Suprapubic skin (tissue), 4 donors: ENCODE measurements around the gene PUS3. TPM values are rescaled to one million over a fixed set of nuclear protein-coding genes. Genes with fewer than 3 reads are reported as not detected.
"Not testable (repeated sequence)": the region's sequence is repeated elsewhere in the genome, so short reads cannot be mapped to it uniquely, and the experiment has no call there.

Source experiments
- DNase-seq, 2 donors: peaks; one replicate each; pipeline ENCODE4 v3.0.0-alpha.2; 2019; ENCODE audit warnings: low spot score in 2 of 2
- H3K27ac ChIP-seq: fragments of 200-600 bp; sonication (generic); one replicate; pipeline ENCODE4 v1.5.1; 2019
- H3K27me3 ChIP-seq: fragments of 200-600 bp; sonication (generic); one replicate; pipeline ENCODE4 v1.5.1; 2019
- H3K36me3 ChIP-seq: fragments of 200-600 bp; sonication (generic); one replicate; pipeline ENCODE4 v1.5.1; 2019
- H3K4me1 ChIP-seq: fragments of 200-600 bp; sonication (generic); one replicate; pipeline ENCODE4 v1.5.1; 2019
- H3K4me3 ChIP-seq: fragments of 200-600 bp; sonication (generic); one replicate; pipeline ENCODE4 v1.5.1; 2019; ENCODE audit warnings: mild to moderate bottlenecking
- H3K9me3 ChIP-seq: fragments of 200-600 bp; sonication (generic); one replicate; pipeline ENCODE4 v1.5.1; 2019
- EP300 ChIP-seq: sonication (generic); formaldehyde crosslinking; IDR thresholded peaks from one replicate; pipeline ENCODE4 v1.6.1; 2017; ENCODE audit warnings: antibody characterized with exemption
- POLR2A ChIP-seq, 2 donors: fragments of 450-650 bp; IDR thresholded peaks; one replicate each; pipeline ENCODE4 v1.6.1; 2017; ENCODE audit warnings: antibody characterized with exemption in 2 of 2, mild to moderate bottlenecking in 2 of 2, moderate library complexity in 2 of 2
- POLR2AphosphoS5 ChIP-seq, 3 donors: sonication (generic); formaldehyde crosslinking; IDR thresholded peaks; one replicate each; pipeline ENCODE4 v1.6.1; 2017; ENCODE audit warnings: antibody characterized with exemption in 3 of 3
- WGBS: methylation state at CpG from one replicate; pipeline ENCODE4 v1.1.5; 2018; 5-methylcytosine and 5-hydroxymethylcytosine counted together
- total RNA-seq, 4 donors: library from RNA; depleted of rRNA; stranded (reverse); fragments of >200 nt; gene quantifications; one replicate each; pipeline ENCODE4 v1.1.0, GENCODE V29; 2016
- TF ChIP-seq, protein P1 (sequence below), 2 donors: fragments of 200-600 bp in 1 of 2; fragments of 450-650 bp in 1 of 2; sonication (generic) in 1 of 2; IDR thresholded peaks; one replicate each; pipeline ENCODE4 v1.5.1; 2016 to 2019; ENCODE audit warnings: antibody characterized with exemption in 2 of 2, mild to moderate bottlenecking in 1 of 2, moderate library complexity in 1 of 2

PUS3 gene
- total RNA-seq, 4 donors from 2014 or later = 6.0 to 14.9 (median 10.6) TPM

DNA sequence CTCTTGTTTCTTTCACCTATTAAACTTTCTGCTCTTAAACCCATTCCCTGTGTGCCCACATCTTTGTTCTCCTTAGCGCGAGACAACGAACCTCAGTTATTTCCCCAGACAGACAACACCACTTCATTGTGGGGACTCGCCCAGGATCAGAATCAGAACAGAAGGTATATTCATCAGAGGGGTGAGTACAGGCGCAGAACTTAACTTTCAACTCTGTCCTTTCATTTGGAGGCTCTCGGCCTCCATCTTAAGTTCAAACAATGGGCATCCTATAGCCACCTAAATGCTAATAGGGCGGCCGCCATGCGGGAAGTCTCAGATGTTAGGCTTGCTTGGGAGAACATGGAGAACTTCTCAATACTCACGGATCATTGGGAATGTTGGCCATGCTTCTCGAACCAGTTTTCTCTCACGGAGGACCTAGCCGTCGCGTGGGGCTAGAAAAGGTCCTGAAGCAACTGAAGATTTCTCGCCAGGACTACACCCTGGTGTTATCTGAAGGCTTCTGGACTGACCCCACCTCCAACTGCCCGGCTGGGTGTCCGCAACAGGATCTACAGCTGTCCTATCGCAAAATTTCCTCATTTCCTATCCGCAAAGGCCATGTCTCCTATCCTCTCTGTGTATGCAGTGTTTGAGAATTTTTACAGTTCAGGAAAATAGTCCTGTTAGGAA, 29.0 kb downstream of the PUS3 start:
- Histone ChIP-seq H3K9me3 (no peaks in the 10 kb centered on the region), H3K4me3 (no peak overlapping the region), H3K4me1 (no peaks in the 10 kb centered on the region), H3K36me3 (no peaks in the 10 kb centered on the region), H3K27ac (no peak overlapping the region), H3K27me3 (no peaks in the 10 kb centered on the region)
- WGBS = 79% methylated on average over 13 of the region's 20 CpGs
- no peak for TF ChIP-seq POLR2A (IDR thresholded peaks at IDR 0.05)
- TF ChIP-seq POLR2AphosphoS5 (IDR thresholded peaks at IDR 0.05) = no peak
- no peak for DNase-seq

GRCh38 chr11:125872138-125872491, 30.9 kb downstream of the PUS3 start:
- Histone ChIP-seq H3K27me3 (no peaks in the 10 kb centered on the region), H3K9me3 (no peaks in the 10 kb centered on the region), H3K4me1 (no peaks in the 10 kb centered on the region), H3K4me3 (no peak overlapping the region), H3K36me3 (no peaks in the 10 kb centered on the region), H3K27ac (no peak overlapping the region)
- TF ChIP-seq POLR2A (IDR thresholded peaks at IDR 0.05) (no peak), EP300 (no peak), POLR2AphosphoS5 (IDR thresholded peaks at IDR 0.05) (no peak)
- TF ChIP-seq, protein P1, sequence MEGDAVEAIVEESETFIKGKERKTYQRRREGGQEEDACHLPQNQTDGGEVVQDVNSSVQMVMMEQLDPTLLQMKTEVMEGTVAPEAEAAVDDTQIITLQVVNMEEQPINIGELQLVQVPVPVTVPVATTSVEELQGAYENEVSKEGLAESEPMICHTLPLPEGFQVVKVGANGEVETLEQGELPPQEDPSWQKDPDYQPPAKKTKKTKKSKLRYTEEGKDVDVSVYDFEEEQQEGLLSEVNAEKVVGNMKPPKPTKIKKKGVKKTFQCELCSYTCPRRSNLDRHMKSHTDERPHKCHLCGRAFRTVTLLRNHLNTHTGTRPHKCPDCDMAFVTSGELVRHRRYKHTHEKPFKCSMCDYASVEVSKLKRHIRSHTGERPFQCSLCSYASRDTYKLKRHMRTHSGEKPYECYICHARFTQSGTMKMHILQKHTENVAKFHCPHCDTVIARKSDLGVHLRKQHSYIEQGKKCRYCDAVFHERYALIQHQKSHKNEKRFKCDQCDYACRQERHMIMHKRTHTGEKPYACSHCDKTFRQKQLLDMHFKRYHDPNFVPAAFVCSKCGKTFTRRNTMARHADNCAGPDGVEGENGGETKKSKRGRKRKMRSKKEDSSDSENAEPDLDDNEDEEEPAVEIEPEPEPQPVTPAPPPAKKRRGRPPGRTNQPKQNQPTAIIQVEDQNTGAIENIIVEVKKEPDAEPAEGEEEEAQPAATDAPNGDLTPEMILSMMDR (IDR thresholded peaks at IDR 0.05) = no peak
- DNase-seq = no peak

DNA sequence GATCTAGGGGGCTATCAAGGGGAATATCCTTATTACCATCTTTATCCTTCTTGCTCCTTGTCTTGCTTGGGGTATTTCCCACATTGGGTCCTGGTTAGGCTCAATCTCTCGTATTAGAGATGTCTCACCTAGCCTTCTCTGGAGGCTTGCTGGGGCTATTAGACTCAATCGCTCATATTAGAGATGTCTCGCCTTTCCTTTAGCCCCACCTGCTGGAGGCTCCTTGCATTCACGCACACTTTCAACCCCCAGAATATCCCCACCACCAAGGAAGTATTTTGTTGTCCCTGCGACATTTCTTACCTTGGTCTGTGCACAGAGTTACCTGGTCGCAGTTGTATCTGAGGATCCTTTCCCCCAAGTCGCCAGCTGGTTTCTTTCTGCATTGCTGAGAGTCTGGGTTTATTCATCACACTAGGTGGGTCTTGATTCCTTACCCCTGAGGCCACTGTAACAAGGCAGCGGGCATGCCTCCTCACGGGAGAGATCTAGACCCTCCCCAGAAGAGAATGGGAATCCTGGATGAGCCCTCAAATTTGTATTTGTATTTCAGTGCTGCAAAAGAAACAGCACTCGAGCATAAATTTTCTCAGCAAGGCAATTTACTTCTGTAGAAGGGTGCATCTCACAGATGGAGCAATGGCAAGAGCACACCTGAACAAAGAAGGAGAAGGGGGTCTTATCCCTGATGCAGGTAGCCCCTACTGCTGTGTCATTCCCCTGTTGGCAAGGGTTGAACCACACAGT, 31.4 kb downstream of the PUS3 start:
- no peaks in the 10 kb centered on the region for H3K9me3 ChIP-seq
- no peak overlapping the region for H3K27ac ChIP-seq
- H3K4me1 ChIP-seq = no peaks in the 10 kb centered on the region
- H3K4me3 ChIP-seq = no peak overlapping the region
- no peak for DNase-seq
- no peaks in the 10 kb centered on the region for H3K36me3 ChIP-seq
- H3K27me3 ChIP-seq = no peaks in the 10 kb centered on the region
- WGBS = 80% methylated on average over 10 of the region's 10 CpGs
- TF ChIP-seq POLR2A (IDR thresholded peaks at IDR 0.05) = no peak
- no peak for TF ChIP-seq EP300
- no peak for TF ChIP-seq POLR2AphosphoS5 (IDR thresholded peaks at IDR 0.05)
- TF ChIP-seq, protein P1 (IDR thresholded peaks at IDR 0.05) = no peak

DNA sequence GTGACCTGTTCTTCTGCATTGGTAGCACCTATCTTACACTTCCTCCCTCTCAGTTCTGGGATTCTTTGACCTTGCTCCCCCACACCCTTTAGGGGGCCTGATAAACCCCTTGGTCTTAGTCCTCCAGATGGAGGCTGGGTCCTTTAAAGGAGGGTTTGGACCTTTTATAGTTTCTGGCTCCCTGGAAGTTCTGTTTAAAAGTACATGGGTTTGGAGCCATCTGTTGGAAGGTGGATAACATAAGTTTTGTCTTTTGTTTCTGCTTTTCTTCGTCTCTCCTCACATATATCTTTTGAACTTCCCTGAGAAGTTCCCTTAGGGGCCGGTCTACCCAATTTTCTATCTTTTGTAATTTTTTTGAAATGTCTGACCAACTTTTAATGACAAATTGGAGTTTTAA, 33.5 kb downstream of the PUS3 start:
- Histone ChIP-seq H3K9me3 (no peaks in the 10 kb centered on the region), H3K27me3 (no peaks in the 10 kb centered on the region), H3K4me1 (no peaks in the 10 kb centered on the region), H3K36me3 (no peaks in the 10 kb centered on the region), H3K27ac (no peak overlapping the region), H3K4me3 (no peak overlapping the region)
- 59% methylated on average over 2 of the region's 2 CpGs for WGBS
- DNase-seq = no peak
- no peak for TF ChIP-seq POLR2AphosphoS5 (IDR thresholded peaks at IDR 0.05)
- no peak for TF ChIP-seq POLR2A (IDR thresholded peaks at IDR 0.05)
- TF ChIP-seq EP300 = no peak
- TF ChIP-seq, protein P1 (IDR thresholded peaks at IDR 0.05) = no peak

GRCh38 chr11:125865354-125865753, 37.7 kb downstream of the PUS3 start:
- H3K4me3 ChIP-seq, H3K27ac ChIP-seq, H3K27me3 ChIP-seq, H3K4me1 ChIP-seq, DNase-seq, H3K36me3 ChIP-seq, H3K9me3 ChIP-seq: not testable (repeated sequence)
- 91% methylated on average over 4 of the region's 4 CpGs for WGBS

GRCh38 chr11:125862786-125863185, 40.2 kb downstream of the PUS3 start:
- not testable (repeated sequence) for H3K4me3 ChIP-seq, H3K9me3 ChIP-seq, H3K36me3 ChIP-seq, H3K4me1 ChIP-seq, H3K27me3 ChIP-seq, DNase-seq, H3K27ac ChIP-seq
- no CpG with 5 or more reads among the region's 33 CpGs for WGBS

DNA sequence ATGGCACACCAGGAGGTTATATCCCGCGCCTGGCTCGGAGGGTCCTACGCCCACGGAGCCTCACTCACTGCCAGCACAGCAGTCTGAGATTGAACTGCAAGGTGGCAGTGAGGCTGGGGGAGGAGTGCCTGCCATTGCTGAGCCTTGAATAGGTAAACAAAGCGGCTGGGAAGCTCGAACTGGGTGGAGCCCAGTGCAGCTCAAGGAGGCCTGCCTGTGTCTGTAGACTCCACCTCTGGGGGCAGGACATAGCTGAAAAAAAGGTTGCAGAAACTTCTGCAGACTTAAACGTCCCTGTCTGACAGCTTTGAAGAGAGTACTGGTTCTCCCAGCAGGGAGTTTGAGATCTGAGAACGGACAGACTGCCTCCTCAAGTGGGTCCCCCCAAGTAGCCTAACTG, 45.3 kb downstream of the PUS3 start:
- not testable (repeated sequence) for H3K27me3 ChIP-seq, H3K36me3 ChIP-seq, H3K4me1 ChIP-seq, H3K4me3 ChIP-seq, DNase-seq, H3K27ac ChIP-seq, H3K9me3 ChIP-seq
- WGBS = 94% methylated on average over 9 of the region's 9 CpGs
